Panc1 (cell line): ENCODE results near the gene LAMC3.

Experiments
- POLR2AphosphoS5 ChIP-seq: IDR thresholded peaks from 2 replicates; pipeline ENCODE4 v1.6.1; 2012; ENCODE audit warnings: mild to moderate bottlenecking, low read depth, low read length, moderate library complexity
- SIN3A ChIP-seq: IDR thresholded peaks from 2 replicates; pipeline ENCODE4 v1.6.1; 2012; ENCODE audit warnings: low read depth, mild to moderate bottlenecking, low read length, moderate library complexity, borderline replicate concordance; ENCODE audit not compliant: insufficient read depth
- TCF7L2 ChIP-seq: IDR thresholded peaks from 2 replicates; pipeline ENCODE4 v1.6.1; 2011; ENCODE audit warnings: mild to moderate bottlenecking, low read depth, low read length, inconsistent platforms
- TF ChIP-seq, protein P1 (sequence below): fragments of 450-650 bp; IDR thresholded peaks from 2 replicates; pipeline ENCODE4 v1.5.1; 2017; ENCODE audit warnings: mild to moderate bottlenecking
- TF ChIP-seq, protein P2 (sequence below), 2 experiments: IDR thresholded peaks; 2 replicates each; pipeline ENCODE4 v1.6.1; 2011 to 2012; ENCODE audit warnings: low read depth in 2 of 2, control low read depth in 1 of 2, low read length in 1 of 2, mild to moderate bottlenecking in 1 of 2, moderate library complexity in 1 of 2; ENCODE audit not compliant: insufficient read depth in 1 of 2

DNA sequence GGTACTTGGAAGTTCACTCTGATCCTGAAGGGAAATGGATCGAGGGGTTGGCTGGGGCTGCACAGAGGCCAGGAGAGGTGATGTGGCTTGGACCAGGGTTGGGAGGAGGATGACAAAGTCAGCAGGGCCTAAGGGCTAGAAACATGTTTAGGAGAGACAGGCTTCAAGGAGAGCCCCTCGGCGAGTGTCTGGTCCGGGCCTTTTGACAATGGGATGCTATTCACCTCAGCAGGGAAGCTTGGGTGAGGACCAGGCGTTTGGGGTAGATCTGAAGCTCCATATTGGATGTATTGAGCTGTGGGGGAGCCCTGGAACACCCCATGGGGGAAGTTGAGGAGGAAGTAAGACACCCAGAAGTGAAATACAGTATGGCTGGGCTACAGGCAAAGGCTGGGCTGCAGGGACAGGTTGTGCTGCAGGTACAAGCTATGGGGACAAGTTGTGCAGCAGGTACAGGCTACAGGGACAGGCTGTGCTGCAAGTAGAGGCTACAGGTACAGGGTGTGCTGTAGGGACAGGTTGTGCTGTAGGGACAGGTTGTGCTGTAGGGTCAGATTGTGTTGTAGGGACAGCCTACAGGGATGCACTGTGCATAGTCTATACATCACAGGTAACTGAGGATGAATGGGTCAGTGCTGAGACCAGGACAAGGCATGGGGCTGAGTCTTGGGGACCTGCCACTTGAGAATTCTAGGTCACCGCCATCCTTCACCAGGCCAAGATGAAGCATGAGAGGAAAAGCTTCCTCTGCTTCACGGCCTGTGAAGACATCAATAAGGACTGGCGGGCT is 47.3 kb upstream of the LAMC3 start:
- TF ChIP-seq, protein P1, sequence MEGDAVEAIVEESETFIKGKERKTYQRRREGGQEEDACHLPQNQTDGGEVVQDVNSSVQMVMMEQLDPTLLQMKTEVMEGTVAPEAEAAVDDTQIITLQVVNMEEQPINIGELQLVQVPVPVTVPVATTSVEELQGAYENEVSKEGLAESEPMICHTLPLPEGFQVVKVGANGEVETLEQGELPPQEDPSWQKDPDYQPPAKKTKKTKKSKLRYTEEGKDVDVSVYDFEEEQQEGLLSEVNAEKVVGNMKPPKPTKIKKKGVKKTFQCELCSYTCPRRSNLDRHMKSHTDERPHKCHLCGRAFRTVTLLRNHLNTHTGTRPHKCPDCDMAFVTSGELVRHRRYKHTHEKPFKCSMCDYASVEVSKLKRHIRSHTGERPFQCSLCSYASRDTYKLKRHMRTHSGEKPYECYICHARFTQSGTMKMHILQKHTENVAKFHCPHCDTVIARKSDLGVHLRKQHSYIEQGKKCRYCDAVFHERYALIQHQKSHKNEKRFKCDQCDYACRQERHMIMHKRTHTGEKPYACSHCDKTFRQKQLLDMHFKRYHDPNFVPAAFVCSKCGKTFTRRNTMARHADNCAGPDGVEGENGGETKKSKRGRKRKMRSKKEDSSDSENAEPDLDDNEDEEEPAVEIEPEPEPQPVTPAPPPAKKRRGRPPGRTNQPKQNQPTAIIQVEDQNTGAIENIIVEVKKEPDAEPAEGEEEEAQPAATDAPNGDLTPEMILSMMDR, result no peak
- TF ChIP-seq SIN3A (no peak), POLR2AphosphoS5 (no peak), TCF7L2 (no peak)
- TF ChIP-seq, protein P2, sequence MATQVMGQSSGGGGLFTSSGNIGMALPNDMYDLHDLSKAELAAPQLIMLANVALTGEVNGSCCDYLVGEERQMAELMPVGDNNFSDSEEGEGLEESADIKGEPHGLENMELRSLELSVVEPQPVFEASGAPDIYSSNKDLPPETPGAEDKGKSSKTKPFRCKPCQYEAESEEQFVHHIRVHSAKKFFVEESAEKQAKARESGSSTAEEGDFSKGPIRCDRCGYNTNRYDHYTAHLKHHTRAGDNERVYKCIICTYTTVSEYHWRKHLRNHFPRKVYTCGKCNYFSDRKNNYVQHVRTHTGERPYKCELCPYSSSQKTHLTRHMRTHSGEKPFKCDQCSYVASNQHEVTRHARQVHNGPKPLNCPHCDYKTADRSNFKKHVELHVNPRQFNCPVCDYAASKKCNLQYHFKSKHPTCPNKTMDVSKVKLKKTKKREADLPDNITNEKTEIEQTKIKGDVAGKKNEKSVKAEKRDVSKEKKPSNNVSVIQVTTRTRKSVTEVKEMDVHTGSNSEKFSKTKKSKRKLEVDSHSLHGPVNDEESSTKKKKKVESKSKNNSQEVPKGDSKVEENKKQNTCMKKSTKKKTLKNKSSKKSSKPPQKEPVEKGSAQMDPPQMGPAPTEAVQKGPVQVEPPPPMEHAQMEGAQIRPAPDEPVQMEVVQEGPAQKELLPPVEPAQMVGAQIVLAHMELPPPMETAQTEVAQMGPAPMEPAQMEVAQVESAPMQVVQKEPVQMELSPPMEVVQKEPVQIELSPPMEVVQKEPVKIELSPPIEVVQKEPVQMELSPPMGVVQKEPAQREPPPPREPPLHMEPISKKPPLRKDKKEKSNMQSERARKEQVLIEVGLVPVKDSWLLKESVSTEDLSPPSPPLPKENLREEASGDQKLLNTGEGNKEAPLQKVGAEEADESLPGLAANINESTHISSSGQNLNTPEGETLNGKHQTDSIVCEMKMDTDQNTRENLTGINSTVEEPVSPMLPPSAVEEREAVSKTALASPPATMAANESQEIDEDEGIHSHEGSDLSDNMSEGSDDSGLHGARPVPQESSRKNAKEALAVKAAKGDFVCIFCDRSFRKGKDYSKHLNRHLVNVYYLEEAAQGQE (IDR thresholded peaks at IDR 0.05; ENCODE audit: insufficient read depth in 1 of 2, low read depth in 2 of 2, low read length in 1 of 2), result no peak
